ENCODE data around the gene NUP42. TPM values are rescaled to one million over a fixed set of nuclear protein-coding genes. Genes with fewer than 3 reads are reported as not detected.

NUP42 gene
- total and polyA plus RNA-seq, 2 of the 13 experiments (the other 11 are each of a cell fraction or from before 2014, with no cell fraction given) = 32.0 to 51.5 TPM

DNA sequence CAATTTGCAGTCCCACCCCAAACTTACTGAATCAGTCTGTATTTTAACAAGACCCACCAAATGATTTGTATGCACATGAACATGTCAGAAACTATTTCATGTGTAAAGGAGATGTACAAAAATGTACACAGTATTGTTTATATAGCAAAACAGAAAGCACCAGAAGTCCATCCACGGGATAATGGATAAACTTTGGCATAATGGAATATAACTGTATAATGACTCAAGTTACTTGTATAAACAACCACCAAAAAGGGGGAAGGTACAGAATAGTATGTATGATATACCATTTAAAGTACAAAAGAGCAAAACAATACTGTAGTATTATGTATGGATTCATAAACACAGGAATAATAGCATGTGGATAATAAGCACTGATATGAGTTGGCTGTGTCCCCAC, 22.4 kb downstream of the NUP42 start:
- intact Hi-C loops (cut with micrococcal nuclease; ENCODE audit: unreplicated experiment) = no loop called here
- WGBS (ENCODE audit: low lambda C conversion rate) = 84% methylated on average over 1 of the region's 1 CpG
- BruUV-seq (replicated peaks) = no TSS peak
- TF ChIP-seq RARG (CRISPR knock-in tag; IDR thresholded peaks at IDR 0.05; ENCODE audit: low read depth) (no peak), MAX (IDR thresholded peaks at IDR 0.05) (no peak), ZNF282 (IDR thresholded peaks at IDR 0.05; ENCODE audit: partially characterized antibody) (no peak), ELF3 (CRISPR knock-in tag; IDR thresholded peaks at IDR 0.05) (no peak), RFXAP (CRISPR knock-in tag; IDR thresholded peaks at IDR 0.05; ENCODE audit: borderline replicate concordance) (no peak), RXRA (CRISPR knock-in tag; IDR thresholded peaks at IDR 0.05) (no peak), ZBTB20 (CRISPR knock-in tag; IDR thresholded peaks at IDR 0.05; ENCODE audit: borderline replicate concordance, low read depth) (no peak), THRA (CRISPR knock-in tag; IDR thresholded peaks at IDR 0.05; ENCODE audit: borderline replicate concordance) (no peak), IRF2 (CRISPR knock-in tag; IDR thresholded peaks at IDR 0.05) (no peak), REL (CRISPR knock-in tag; conservative IDR thresholded peaks at IDR 0.05) (no peak)
- TF ChIP-seq, protein P1, sequence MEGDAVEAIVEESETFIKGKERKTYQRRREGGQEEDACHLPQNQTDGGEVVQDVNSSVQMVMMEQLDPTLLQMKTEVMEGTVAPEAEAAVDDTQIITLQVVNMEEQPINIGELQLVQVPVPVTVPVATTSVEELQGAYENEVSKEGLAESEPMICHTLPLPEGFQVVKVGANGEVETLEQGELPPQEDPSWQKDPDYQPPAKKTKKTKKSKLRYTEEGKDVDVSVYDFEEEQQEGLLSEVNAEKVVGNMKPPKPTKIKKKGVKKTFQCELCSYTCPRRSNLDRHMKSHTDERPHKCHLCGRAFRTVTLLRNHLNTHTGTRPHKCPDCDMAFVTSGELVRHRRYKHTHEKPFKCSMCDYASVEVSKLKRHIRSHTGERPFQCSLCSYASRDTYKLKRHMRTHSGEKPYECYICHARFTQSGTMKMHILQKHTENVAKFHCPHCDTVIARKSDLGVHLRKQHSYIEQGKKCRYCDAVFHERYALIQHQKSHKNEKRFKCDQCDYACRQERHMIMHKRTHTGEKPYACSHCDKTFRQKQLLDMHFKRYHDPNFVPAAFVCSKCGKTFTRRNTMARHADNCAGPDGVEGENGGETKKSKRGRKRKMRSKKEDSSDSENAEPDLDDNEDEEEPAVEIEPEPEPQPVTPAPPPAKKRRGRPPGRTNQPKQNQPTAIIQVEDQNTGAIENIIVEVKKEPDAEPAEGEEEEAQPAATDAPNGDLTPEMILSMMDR (CRISPR knock-in tag; IDR thresholded peaks at IDR 0.05) = no peak
- TF ChIP-seq, protein P2, sequence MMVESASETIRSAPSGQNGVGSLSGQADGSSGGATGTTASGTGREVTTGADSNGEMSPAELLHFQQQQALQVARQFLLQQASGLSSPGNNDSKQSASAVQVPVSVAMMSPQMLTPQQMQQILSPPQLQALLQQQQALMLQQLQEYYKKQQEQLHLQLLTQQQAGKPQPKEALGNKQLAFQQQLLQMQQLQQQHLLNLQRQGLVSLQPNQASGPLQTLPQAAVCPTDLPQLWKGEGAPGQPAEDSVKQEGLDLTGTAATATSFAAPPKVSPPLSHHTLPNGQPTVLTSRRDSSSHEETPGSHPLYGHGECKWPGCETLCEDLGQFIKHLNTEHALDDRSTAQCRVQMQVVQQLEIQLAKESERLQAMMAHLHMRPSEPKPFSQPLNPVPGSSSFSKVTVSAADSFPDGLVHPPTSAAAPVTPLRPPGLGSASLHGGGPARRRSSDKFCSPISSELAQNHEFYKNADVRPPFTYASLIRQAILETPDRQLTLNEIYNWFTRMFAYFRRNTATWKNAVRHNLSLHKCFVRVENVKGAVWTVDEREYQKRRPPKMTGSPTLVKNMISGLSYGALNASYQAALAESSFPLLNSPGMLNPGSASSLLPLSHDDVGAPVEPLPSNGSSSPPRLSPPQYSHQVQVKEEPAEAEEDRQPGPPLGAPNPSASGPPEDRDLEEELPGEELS (CRISPR knock-in tag; IDR thresholded peaks at IDR 0.05) = no peak
- TF ChIP-seq, protein P3, sequence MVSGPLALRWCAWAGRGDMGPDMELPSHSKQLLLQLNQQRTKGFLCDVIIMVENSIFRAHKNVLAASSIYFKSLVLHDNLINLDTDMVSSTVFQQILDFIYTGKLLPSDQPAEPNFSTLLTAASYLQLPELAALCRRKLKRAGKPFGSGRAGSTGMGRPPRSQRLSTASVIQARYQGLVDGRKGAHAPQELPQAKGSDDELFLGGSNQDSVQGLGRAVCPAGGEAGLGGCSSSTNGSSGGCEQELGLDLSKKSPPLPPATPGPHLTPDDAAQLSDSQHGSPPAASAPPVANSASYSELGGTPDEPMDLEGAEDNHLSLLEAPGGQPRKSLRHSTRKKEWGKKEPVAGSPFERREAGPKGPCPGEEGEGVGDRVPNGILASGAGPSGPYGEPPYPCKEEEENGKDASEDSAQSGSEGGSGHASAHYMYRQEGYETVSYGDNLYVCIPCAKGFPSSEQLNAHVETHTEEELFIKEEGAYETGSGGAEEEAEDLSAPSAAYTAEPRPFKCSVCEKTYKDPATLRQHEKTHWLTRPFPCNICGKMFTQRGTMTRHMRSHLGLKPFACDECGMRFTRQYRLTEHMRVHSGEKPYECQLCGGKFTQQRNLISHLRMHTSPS (CRISPR knock-in tag; IDR thresholded peaks at IDR 0.05; ENCODE audit: low read depth) = no peak
- TF ChIP-seq, protein P4, sequence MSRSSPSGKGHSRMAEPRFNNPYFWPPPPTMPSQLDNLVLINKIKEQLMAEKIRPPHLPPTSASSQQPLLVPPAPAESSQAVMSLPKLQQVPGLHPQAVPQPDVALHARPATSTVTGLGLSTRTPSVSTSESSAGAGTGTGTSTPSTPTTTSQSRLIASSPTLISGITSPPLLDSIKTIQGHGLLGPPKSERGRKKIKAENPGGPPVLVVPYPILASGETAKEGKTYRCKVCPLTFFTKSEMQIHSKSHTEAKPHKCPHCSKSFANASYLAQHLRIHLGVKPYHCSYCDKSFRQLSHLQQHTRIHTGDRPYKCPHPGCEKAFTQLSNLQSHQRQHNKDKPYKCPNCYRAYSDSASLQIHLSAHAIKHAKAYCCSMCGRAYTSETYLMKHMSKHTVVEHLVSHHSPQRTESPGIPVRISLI (CRISPR knock-in tag; IDR thresholded peaks at IDR 0.05; ENCODE audit: borderline replicate concordance) = no peak
- TF ChIP-seq, protein P5, sequence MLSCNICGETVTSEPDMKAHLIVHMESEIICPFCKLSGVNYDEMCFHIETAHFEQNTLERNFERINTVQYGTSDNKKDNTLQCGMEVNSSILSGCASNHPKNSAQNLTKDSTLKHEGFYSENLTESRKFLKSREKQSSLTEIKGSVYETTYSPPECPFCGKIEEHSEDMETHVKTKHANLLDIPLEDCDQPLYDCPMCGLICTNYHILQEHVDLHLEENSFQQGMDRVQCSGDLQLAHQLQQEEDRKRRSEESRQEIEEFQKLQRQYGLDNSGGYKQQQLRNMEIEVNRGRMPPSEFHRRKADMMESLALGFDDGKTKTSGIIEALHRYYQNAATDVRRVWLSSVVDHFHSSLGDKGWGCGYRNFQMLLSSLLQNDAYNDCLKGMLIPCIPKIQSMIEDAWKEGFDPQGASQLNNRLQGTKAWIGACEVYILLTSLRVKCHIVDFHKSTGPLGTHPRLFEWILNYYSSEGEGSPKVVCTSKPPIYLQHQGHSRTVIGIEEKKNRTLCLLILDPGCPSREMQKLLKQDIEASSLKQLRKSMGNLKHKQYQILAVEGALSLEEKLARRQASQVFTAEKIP (CRISPR knock-in tag; IDR thresholded peaks at IDR 0.05; ENCODE audit: borderline replicate concordance) = no peak

More for the DNA sequence above, 22.4 kb downstream of the NUP42 start:
- Histone ChIP-seq H3K27ac (ENCODE audit: extremely low read length, insufficient read depth, low read length) (no peak overlapping the region), H3K4me2 (ENCODE audit: low read depth, low read length) (no peak overlapping the region), H3K4me1 (ENCODE audit: insufficient read depth, low read length) (peaks cover 21% of the 10 kb centered on the region), H3K79me2 (ENCODE audit: insufficient read depth, low read length) (no peaks in the 10 kb centered on the region), H3K9ac (ENCODE audit: insufficient read depth, low read depth, low read length) (no peak overlapping the region), H3K27me3 (ENCODE audit: control insufficient read depth in 1 of 2, insufficient read depth in 2 of 2, low read length in 2 of 2) (no peaks in the 10 kb centered on the region), H4K20me1 (ENCODE audit: insufficient read depth, low read length) (no peaks in the 10 kb centered on the region), H3K9me3 (ENCODE audit: low read length) (no peaks in the 10 kb centered on the region), H3K36me3 (replicated peaks in 1 of 2; ENCODE audit: control insufficient read depth in 1 of 2, insufficient read depth in 2 of 2, low read length in 2 of 2) (peaks cover 7 to 11% of the 10 kb centered on the region in 2 experiments; a peak in 4 of 5 replicates), H2AFZ (ENCODE audit: low read length) (no peak overlapping the region), H3K4me3 (replicated peaks in 1 of 3; ENCODE audit: insufficient read depth in 1 of 3, low read depth in 2 of 3, low read length in 3 of 3) (no peak overlapping the region)
- in situ Hi-C loops (cut with HindIII; ENCODE audit: extremely low pct_ligation_motif_present, low pct_unique_long_range_greater_than_20kb) = no loop called here
- ChIA-PET CTCF (ENCODE audit: low intra/inter-chr PET ratio, low total read pairs) (no interaction called here), POLR2A (no interaction called here)
- no peak for FAIRE-seq
- DNase-seq (ENCODE audit: low spot score) = no peak
- ATAC-seq = no peak

Measured in HepG2 (cell line).